Mammary epithelial cell (primary cell): ENCODE data around the gene DVL1.

Source experiments
- CTCF ChIP-seq, 2 donors: IDR thresholded peaks in 1 of 2; conservative IDR thresholded peaks in 1 of 2; 2 replicates each; pipeline ENCODE4 v1.5.1; 2011 to 2012; ENCODE audit warnings: inconsistent platforms in 2 of 2, low read length in 2 of 2, mild to moderate bottlenecking in 2 of 2, control low read depth in 1 of 2, low read depth in 1 of 2; ENCODE audit not compliant: insufficient read depth in 1 of 2; ENCODE audit errors: extremely low read depth in 1 of 2
- EZH2 ChIP-seq: IDR thresholded peaks from 2 replicates; pipeline ENCODE4 v1.6.1; 2012; ENCODE audit warnings: low read length, inconsistent platforms, borderline replicate concordance

- no peak for TF ChIP-seq CTCF (conservative IDR thresholded peaks at IDR 0.05 in 1 of 2, IDR thresholded peaks at IDR 0.05 in 1 of 2; ENCODE audit: extremely low read depth in 1 of 2, insufficient read depth in 1 of 2, low read depth in 1 of 2, low read length in 2 of 2)
- TF ChIP-seq EZH2, result no peak
Measured at GRCh38 chr1:1380860-1381259, 31.6 kb upstream of the DVL1 start.
